IPS DF 6.9 (cell line): ENCODE results near the gene SBNO1.
"Not testable (repeated sequence)": the region's sequence is repeated elsewhere in the genome, so short reads cannot be mapped to it uniquely, and the experiment has no call there.

Source experiments
- DNase-seq: peaks from one replicate; pipeline ENCODE4 v3.0.0-alpha.2; 2013; ENCODE audit warnings: low read depth, low spot score
- H3K27ac ChIP-seq: one replicate; pipeline ENCODE4 v1.5.1; 2013; ENCODE audit warnings: low read length, control low read depth
- H3K27me3 ChIP-seq: 2 replicates; pipeline ENCODE4 v1.6.1; 2013; ENCODE audit warnings: mild to moderate bottlenecking, low read length; ENCODE audit not compliant: control insufficient read depth, insufficient read depth
- H3K36me3 ChIP-seq: 2 replicates; pipeline ENCODE4 v1.6.1; 2013; ENCODE audit warnings: low read length; ENCODE audit not compliant: control insufficient read depth, insufficient read depth
- H3K4me1 ChIP-seq: 2 replicates; pipeline ENCODE4 v1.6.1; 2013; ENCODE audit warnings: low read length; ENCODE audit not compliant: control insufficient read depth, insufficient read depth
- H3K4me3 ChIP-seq: 2 replicates; pipeline ENCODE4 v1.5.1; 2013; ENCODE audit warnings: mild to moderate bottlenecking, low read length
- H3K9me3 ChIP-seq: 2 replicates; pipeline ENCODE4 v1.6.1; 2013; ENCODE audit warnings: low read length, inconsistent platforms; ENCODE audit not compliant: control insufficient read depth, insufficient read depth
- WGBS: extraction: QIAGEN DNeasy Blood & Tissue Kit; methylation state at CpG from one replicate; pipeline ENCODE4 v1.1.7; 2013; ENCODE audit warnings: mixed read lengths, missing lambda C conversion rate; ENCODE audit not compliant: insufficient read length, insufficient coverage; 5-methylcytosine and 5-hydroxymethylcytosine counted together

SBNO1 gene

DNA sequence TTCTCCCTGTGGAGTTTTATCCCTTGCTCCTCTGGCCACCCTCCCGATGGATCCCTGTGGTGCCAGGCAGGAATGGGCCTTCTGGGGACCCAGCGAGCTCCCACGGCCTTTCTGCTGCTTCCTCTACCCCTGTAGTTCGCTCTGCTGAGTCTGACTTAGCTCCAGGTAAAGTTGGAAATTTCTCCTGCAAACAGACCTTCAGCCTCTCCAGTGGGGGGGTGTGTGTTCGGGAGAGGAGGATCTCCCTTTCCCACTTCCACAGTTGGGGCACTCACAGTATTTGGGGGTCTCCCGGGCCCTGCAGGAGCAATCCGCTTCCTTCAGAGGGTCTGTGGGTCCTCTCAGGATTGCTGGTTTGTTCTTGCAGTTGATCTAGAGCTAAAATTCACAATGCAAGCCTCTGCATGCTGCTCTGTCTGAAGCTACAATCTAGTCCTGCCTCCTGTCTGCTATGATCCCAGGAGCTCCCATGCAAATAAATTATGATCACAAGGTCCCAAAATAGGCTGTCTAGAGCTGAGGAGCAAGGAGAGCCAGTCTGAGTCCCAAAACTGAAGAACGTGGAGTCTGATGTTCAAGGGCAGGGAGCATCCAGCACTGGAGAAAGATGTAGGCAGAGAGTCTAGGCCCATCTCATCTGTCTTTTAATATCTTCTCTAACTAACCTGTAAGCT is 113.1 kb downstream of the SBNO1 start:
- Histone ChIP-seq H3K27ac (no peak overlapping the region), H3K27me3 (no peaks in the 10 kb centered on the region), H3K4me1 (no peaks in the 10 kb centered on the region), H3K36me3 (peaks cover 14% of the 10 kb centered on the region), H3K9me3 (no peaks in the 10 kb centered on the region), H3K4me3 (no peak overlapping the region)
- no peak for DNase-seq
- no CpG with 5 or more reads among the region's 8 CpGs for WGBS

GRCh38 chr12:123250471-123251383 is 113.9 kb downstream of the SBNO1 start:
- no peak overlapping the region for H3K4me3 ChIP-seq
- no peak overlapping the region for H3K27ac ChIP-seq
- no peaks in the 10 kb centered on the region for H3K9me3 ChIP-seq
- H3K36me3 ChIP-seq: peaks cover 14% of the 10 kb centered on the region
- WGBS: no CpG with 5 or more reads among the region's 13 CpGs
- no peaks in the 10 kb centered on the region for H3K4me1 ChIP-seq
- no peaks in the 10 kb centered on the region for H3K27me3 ChIP-seq
- DNase-seq: no peak

GRCh38 chr12:123248996-123249741 is 115.5 kb downstream of the SBNO1 start:
- H3K27me3 ChIP-seq, H3K27ac ChIP-seq, H3K9me3 ChIP-seq, H3K4me1 ChIP-seq, DNase-seq, H3K4me3 ChIP-seq: not testable (repeated sequence)
- WGBS: no CpG with 5 or more reads among the region's 26 CpGs
- peaks cover 13% of the 10 kb centered on the region for H3K36me3 ChIP-seq

- not testable (repeated sequence) for DNase-seq, H3K27ac ChIP-seq, H3K9me3 ChIP-seq, H3K27me3 ChIP-seq, H3K36me3 ChIP-seq, H3K4me3 ChIP-seq, H3K4me1 ChIP-seq
- WGBS: no CpG with 5 or more reads among the region's 2 CpGs
Measured at GRCh38 chr12:123248129-123248528, 116.5 kb downstream of the SBNO1 start.

DNA sequence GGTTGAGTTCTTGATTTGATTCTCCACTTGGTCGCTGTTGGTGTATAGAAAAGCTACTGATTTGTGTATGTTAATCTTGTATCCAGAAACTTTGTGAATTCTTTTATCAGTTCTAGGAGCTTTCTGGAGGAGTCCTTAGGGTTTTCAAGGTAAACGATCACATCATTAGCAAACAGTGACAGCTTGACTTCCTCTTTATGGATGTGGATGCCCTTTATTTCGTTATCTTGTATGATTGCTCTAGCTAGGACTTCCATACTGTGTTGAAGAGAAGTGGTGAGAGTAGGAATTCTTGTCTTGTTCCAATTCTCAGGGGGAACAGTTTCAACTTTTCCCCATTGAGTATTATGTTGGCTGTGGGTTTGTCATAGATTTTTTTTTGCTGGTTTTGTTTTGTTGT is 119.0 kb downstream of the SBNO1 start:
- Histone ChIP-seq H3K4me1 (no peaks in the 10 kb centered on the region), H3K36me3 (peaks cover 4% of the 10 kb centered on the region), H3K27me3 (no peaks in the 10 kb centered on the region), H3K27ac (no peak overlapping the region), H3K4me3 (no peak overlapping the region), H3K9me3 (no peaks in the 10 kb centered on the region)
- DNase-seq: no peak
- WGBS: no CpG with 5 or more reads among the region's 3 CpGs

GRCh38 chr12:123243671-123244262 is 120.9 kb downstream of the SBNO1 start:
- H3K4me3 ChIP-seq: no peak overlapping the region
- no peaks in the 10 kb centered on the region for H3K9me3 ChIP-seq
- H3K4me1 ChIP-seq: no peaks in the 10 kb centered on the region
- H3K36me3 ChIP-seq: no peaks in the 10 kb centered on the region; the same call in 1 of the 2 replicates
- no peak overlapping the region for H3K27ac ChIP-seq
- WGBS: no CpG with 5 or more reads among the region's 7 CpGs
- no peak for DNase-seq
- no peaks in the 10 kb centered on the region for H3K27me3 ChIP-seq

- Histone ChIP-seq H3K27me3 (no peaks in the 10 kb centered on the region), H3K4me3 (no peak overlapping the region), H3K27ac (no peak overlapping the region), H3K4me1 (no peaks in the 10 kb centered on the region), H3K36me3 (no peaks in the 10 kb centered on the region), H3K9me3 (no peaks in the 10 kb centered on the region)
- no CpG with 5 or more reads among the region's 11 CpGs for WGBS
- DNase-seq: no peak
Measured at GRCh38 chr12:123242116-123242904, 122.3 kb downstream of the SBNO1 start.
